Activated CD4-positive, alpha-beta T cell treated with anti-CD3 and anti-CD28 coated beads, Interleukin-2, amount 50 U/mL, for 4 hours (primary cell): ENCODE measurements around the gene RNF180.

Source experiments
- DNase-seq, 2 experiments: peaks; one replicate each; pipeline ENCODE4 v3.0.0-alpha.2; 2020

Gene RNF180

DNA sequence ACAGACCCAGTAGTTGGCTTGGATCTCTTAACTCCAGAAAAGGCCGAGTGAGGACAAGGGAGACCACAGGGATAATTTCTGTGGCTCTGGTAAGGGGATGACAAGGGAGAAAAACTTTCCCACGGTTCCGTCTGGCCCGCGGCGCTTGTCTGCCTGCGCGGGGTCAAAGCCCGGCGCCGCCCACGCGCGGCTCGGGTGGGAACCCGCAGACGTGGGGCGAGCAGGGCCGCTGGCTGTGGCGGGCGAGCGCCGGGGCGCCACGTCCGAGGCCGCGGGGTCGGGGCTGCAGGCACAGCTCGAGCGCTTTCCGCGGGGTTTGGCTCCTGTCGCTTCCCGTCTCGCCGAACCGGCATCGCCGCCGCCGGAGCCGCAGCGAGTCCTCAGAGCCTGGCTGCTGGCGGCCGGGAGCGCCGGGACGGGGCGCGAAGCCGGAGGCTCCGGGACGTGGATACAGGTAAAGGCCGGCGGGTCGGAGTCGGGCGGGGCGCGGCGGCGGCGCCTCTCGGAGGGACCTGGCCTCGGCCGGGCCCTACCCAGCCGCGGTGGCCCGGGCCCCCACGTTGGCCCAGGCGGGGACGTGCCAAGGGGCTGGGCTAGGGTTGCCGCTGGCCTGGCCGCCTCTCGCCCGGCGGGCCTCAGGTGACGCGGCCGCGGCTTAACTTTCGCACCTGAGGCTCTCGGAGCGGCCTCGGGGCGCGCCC lies at the start of gene RNF180:
Gene RNF180 (plus strand): TSS at position 344 of the 701 bp plus-strand sequence. CDS start 34,965 bp downstream, outside the sequence.
- no peak for DNase-seq

DNA sequence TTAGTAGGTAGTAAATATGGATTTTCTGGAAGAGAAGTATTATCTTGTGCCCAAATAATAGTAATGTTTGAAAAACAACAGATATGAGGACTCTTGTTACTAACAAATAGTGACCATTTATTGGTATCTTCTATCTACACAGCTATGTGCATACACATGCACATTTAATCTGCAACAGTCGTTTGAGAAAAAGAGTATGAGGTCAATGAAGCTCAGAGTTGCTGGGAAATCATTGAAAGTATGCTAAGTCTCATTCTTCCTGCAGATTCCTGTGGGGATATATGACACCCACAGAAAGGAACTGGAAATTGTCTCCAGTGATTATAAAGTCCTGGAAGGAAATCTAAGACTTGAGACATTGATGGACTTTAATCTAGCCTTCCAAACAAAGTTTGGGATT lies 40.1 kb upstream of the RNF180 start:
- no peak for DNase-seq

- no peak for DNase-seq
These were observed 39.4 kb upstream of the RNF180 start for GRCh38 chr5:64126202-64126741.

DNA sequence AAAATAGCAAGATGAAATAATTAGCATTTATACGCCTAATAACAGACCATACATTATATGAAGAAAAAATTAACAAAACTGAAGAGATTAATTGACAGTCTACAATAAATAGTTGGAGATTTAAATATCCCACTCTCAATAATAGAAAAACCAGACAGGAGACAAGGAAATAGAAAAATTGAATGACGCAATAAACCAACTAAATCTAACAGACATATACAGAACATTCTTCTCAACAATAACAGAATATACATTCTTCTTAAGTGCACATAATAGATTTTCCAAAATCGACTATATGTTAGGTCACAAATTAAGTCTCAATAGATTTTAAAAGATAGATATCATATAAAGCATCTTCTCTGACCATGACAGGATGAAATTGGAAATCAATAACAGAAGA lies 25.6 kb upstream of the RNF180 start:
- no peak for DNase-seq

DNA sequence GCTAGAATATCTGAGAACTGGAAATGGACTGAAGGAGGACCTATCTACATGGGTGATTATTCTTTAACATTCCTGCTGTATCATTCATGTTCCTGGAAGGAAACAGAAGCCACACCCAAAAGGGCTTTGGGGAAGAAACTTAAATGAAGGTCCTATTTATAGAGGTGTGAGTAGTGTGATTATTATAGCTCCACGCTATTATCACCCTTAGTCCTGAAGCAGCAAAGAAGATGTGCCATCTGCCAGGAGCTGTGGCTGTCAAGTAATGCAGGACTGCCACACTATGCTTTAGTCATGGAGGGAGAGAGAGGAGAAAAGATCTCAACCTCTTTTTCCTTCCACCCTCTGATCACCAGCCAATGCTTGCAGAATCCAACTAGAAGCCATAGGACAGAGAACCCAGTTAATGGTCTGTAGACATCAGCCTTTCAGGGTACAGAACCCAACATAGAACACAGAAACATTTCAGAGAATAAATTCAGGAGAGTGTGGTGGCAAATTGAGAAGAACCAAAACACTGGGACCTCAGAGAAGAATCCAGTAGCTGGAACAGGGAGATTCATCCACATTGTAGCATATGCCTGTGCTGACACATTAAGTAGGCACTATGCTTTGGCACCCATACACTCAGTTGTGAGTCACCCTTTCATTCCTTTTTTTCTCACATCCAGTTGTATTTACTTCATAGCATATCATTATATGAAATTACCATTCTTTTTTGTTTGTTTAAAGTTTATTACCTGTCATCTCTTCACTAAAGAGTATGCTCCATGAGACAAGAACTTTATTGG lies 21.0 kb upstream of the RNF180 start:
- no peak for DNase-seq

DNA sequence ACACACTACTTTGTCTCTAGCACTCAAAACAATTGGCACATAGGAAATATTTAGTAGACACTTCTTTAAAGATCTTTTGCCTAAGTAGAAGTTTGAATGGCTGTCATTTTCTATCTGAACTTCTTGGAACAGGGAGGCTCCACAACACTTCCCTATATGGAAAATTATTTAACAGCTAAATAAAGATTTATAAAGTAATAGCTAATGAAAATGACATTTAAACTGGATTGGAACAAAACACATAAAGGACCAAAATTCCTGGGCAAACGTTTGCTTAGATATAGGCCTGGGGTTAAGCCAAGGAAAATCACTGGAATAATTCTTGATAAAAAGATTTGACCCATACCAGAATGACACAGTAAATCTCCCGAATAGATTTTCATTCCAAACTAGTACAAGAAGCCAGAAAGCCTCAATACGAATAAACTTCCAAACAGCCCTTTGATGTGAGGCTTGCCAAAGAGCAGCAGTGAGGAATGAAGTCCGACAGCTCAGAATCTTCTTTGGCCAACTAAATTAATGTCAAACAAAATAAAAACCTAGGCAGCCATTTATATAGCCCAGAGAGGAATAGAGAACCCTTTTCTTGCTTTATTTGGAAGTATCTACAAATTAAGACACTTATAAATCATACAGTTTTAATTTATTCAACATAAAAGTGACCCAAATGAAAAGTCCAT lies 20.3 kb upstream of the RNF180 start:
- DNase-seq, result no peak

GRCh38 chr5:64147379-64147778 lies 18.3 kb upstream of the RNF180 start:
- DNase-seq, result no peak

DNA sequence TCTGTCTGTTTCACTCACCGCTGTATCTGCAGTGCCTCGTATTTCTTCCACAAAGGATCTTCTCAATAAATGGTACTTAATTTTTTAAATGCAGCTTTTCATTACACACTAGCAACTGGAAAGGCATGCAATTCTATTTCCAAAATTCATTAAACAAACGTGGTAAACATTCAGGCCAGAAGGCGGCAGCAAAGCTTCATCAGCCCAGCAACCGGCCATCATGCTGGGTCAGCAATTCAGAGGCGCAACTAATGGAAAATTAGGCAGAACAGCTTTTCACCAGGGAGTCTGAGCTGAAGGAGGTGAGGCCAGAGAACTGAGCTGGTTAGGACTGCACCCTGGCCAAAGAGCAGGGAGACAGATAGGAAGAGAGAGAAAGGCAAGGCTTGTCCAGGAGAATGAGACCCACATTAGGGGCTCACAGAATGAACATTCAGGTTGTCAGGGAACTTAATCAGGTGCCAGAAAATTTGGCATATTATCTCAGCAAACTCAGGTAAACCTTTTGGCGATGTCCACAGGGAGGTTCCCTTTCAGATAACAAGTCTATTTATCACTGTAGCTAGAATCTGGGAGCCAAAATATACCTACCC lies 17.7 kb upstream of the RNF180 start:
- no peak for DNase-seq

GRCh38 chr5:64149268-64149667 lies 16.4 kb upstream of the RNF180 start:
- DNase-seq, result no peak

- DNase-seq, result no peak
These were observed 15.7 kb upstream of the RNF180 start for GRCh38 chr5:64149857-64150521.

DNA sequence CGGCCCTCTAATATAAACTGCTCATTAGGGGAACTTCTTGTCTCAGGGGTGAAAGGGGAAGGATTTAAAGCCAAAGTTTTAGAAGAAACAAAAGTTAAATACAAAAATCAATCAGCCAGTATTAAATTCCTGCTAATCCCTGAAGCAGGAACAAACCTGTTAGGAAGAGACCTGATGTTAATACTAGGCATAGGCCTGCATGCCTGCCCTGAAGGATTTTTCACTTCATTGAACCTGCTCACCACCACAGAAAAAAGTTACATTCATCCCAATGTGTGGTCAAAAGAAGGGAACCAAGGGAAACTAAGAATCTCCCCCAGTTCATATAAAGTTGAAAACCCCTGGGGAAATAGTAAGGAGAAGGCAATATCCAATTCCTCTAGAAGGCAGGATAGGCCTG lies 9.4 kb upstream of the RNF180 start:
- no peak for DNase-seq

DNA sequence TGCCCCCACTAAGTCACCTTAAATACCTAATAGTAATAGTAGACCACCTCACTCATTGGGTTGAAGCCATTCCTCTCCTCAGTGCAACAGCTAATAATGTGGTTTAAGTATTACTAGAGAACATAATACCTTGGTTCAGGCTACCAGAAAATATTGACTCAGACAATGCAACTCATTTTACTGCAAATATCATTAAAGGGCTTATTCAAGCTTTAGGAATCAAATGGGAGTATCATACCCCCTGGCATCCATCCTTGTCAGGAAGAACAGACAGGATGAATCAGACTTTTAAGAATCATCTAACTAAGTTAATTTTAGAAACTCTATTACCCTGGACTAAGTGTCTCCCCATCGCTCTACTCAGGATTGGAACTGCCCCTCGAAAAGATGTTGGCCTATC lies 6.8 kb upstream of the RNF180 start:
- DNase-seq, result no peak

DNA sequence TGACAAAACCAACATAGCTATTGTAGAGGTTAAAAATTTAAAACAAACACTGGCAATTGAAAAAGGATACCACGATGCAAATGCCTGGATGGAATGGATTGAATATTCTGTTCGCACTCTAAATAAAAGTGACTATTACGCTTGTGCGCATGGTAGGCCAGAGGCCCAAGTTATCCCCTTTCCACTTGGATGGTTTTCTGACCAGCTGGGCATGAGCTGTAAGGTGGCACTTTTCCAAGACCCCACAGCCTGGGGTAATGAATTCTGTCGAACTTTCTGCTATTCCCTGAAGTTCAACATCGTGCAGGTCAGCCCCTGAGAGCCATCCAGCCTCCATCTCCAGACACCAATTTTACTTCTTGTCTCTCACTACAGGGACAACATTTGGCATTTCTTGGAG lies 5.4 kb upstream of the RNF180 start:
- DNase-seq, result no peak

DNA sequence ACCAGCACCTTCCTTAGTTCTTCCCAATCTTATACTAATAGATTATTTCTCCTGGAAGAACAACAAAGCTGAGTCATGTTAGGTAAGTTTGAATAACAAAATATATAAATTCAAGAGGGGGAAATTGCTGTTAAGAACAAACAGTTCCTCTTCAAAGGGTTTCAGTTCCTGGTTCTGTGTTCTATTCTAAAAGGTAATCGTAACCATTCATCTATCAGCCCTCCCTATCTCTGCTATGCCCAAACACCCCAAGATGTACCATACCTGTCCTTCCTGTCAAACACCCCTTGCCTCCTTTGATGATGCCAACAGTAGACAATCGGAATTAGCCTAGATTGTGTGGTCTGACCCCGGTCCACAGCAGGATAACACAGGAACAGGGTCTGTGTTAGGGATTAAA lies 4.2 kb upstream of the RNF180 start:
- no peak for DNase-seq

GRCh38 chr5:64163135-64163534 lies 2.5 kb upstream of the RNF180 start:
- DNase-seq, result no peak

- no peak for DNase-seq
These were observed 1.9 kb upstream of the RNF180 start for GRCh38 chr5:64163746-64164145.

DNA sequence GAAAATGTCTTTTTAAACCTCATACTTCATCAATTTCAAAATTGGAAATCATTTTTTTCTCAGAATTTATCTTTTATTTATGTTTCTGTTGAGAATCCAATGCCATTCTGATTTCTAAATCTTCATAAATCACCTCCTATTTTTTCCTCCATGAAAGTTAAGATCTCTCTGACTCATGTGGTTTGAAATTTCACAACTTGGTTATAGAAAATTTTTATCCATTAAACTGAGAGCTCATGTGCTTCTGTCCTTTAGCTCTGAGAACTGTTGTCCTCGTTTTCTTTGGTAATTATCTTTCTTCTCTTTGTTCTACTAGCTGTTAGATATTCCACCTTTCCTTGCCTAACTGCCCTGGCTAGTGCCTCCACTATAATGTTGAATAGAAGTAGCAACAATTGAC lies 1.5 kb upstream of the RNF180 start:
- no peak for DNase-seq

GRCh38 chr5:64165160-64165499 lies 513 bp upstream of the RNF180 start:
- no peak for DNase-seq

DNA sequence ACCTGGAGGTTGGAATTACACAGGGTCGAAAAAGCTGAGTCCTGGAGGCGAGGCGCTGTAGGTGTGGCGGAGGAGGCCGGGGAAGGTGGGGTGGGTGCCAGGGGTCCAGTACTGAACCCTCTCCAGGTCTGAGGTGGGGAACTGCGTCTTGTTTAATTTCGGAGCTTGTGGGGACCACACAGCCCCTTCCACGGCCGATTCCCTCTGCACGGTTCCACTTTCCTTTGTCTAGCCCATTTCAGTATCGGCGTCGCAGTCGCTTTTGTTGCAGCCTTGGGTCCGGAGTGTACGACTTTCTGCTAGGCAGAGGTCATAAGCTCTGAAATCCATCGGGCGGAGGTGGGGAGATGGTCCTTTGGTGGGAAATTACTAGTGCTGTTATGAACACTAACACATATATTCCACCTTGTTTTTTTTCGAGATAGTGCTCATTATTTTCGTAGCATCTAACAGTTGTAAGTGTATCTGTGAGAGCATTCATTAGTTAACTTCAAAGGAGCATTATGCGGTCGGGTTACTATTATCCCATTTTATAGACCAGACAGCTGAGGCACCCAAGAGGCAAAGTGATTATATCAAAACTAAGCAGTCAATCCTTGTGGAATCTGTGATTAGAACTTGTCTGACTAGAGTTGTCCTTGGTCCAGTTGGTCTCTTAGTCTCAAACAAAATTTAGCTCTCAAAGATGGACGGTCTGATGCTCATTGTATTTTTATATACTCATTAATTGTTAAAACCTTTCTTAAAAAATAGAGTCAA lies 737 bp downstream of the RNF180 start:
- DNase-seq, result no peak

GRCh38 chr5:64176301-64176700 lies 10.7 kb downstream of the RNF180 start:
- no peak for DNase-seq

DNA sequence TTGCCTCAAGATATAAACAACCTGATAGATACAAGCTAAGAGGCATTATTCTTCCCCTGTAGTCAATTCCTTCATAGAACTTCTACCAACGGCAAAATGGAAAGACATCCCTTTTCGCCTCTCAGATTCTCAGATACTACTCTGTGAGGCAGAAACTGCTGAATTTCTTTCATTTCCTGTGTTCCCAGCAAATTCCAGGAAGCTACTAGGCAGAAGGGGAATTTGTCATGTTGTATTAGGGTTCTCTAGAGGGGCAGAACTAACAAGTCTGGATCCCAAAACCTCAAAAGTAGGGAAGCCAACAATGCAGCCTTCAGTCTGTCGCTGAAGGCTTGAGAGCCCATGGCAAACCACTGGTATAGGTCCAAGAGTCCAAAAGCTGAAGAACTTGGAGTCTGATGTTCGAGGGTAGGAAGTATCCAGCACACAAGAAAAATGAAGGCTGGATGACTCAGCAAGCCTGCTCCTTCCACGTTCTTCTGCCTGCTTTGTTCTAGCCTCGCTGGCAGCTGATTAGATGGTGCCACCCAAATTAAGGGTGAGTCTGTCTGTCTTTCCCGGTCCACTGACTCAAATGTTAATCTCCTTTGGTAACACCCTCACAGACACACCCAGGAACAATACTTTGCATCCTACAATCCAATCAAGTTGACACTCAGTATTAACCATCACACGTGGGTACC lies 15.2 kb downstream of the RNF180 start:
- no peak for DNase-seq
